ENCODE results near the gene APLP2.
A peak's percentile ranks its signal among the peaks of the same experiment; 100 is the strongest.
"Not testable (repeated sequence)": the region's sequence is repeated elsewhere in the genome, so short reads cannot be mapped to it uniquely, and the experiment has no call there.

APLP2 gene

DNA sequence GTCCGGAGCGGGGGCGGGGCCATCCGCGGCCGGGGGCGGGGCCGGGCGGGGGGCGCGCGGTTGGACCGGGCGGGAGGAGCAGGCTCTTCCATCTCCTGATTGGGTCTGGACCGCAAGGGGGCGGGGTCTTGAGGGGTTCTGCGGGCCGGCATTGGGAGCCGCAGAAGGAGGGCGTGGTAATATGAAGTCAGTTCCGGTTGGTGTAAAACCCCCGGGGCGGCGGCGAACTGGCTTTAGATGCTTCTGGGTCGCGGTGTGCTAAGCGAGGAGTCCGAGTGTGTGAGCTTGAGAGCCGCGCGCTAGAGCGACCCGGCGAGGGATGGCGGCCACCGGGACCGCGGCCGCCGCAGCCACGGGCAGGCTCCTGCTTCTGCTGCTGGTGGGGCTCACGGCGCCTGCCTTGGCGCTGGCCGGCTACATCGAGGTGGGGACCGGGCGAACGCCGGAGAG is at the start of gene APLP2:
Gene APLP2 (plus strand): TSS at position 236 of the 450 bp plus-strand sequence. CDS start 84 bp downstream, at position 320.
- peak; percentile 93 for DNase-seq

GRCh38 chr11:130020323-130020722 is 49.4 kb upstream of the APLP2 start:
- DNase-seq, result no peak

GRCh38 chr11:130021606-130022005 is 48.1 kb upstream of the APLP2 start:
- DNase-seq, result not testable (repeated sequence)

DNA sequence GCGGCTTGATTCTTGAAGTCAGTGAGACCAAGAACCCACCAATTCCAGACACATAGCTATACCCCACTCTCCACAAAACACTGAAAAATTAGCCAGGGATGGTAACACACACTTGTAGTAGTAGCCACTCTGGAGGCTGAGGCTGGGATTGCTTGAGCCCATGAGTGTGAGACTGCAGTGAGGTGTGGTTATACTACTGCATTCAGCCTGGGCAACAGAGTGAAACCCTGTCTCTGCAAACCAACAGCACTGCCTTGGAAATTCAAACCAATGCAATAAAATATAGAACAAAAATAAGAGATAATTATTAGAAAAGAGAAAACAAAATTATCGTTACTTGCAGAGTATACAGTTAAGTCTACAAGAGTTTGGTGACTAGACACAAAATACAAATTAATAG is 46.9 kb upstream of the APLP2 start:
- DNase-seq, result no peak

DNA sequence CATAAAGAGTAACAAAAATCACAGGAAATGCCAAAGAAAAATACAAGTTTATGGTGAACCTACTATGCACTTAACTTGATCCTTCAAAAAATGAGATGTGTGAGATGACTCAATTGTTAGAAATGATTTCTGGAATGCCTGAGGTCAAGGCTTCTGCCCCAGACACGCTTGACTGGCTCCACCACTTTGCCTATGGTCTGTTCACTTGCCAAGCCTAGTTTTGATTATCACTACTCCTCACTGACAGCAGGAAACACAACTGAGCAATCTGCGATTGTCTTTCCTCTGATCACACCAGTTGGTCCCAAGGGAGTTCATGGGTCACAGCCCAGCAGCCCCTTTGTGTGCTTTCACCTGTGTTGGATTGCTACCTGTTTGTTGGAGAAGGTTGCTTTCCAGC is 46.5 kb upstream of the APLP2 start:
- no peak for DNase-seq

GRCh38 chr11:130024361-130024760 is 45.3 kb upstream of the APLP2 start:
- no peak for DNase-seq

DNA sequence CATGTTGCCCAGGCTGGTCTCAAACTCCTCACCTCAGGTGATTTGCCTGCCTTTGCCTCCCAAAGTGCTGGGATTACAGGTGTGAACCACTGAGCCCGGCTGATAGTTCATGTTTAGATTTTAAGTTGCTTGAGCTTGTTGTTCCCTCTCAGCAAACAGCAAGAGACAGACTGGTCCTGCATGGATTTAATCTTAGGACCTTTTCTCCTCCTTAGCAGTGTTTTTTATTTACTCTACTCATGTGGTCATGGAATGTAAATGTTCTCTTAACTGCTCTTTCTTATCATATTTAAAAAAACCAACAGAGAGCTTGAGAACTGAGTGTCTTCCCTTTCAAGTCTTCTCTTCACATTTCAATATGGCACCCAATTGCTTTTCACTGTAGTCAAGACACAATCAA is 44.3 kb upstream of the APLP2 start:
- no peak for DNase-seq

- DNase-seq, result no peak
Measured at GRCh38 chr11:130029137-130029536, 40.6 kb upstream of the APLP2 start.

DNA sequence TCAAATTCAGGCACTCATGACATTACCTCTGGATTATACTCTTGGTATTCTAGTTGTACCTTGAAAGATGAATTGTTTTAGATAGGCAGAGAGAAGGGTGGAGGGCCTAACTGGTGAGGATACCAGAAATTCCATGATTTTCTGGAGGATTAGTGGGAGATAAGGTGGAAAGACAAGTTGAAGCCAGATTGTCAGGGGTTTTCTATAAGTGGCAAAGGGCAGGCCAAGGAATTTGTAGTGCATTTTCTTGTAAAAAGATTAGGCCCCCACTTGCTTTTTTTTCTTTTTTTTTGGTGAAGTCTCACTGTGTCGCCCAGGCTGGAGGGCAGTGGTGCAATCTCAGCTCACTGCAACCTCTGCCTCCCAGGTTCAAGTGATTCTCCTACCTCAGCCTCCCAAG is 38.6 kb upstream of the APLP2 start:
- no peak for DNase-seq

GRCh38 chr11:130031945-130032344 is 37.7 kb upstream of the APLP2 start:
- no peak for DNase-seq

GRCh38 chr11:130032931-130033330 is 36.8 kb upstream of the APLP2 start:
- DNase-seq, result no peak

DNA sequence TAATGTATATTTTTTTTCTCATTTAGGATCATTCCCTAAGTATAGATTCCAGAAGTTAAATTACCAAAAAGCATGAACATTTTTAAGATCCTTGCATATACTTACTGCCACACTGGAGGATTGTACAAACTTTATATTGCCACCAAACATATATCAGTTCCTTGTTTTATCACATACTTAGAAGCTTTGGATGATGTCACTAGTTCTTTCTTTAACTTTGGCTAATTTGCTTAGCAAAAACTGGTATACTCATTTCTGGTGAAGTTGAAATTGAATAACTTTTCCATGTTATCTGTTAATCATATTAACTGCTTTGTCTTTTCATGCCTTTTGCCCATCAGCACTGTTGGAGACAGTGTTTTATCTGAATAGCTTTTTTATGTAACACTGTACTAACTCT is 35.5 kb upstream of the APLP2 start:
- no peak for DNase-seq

- DNase-seq, result no peak
Measured at GRCh38 chr11:130037058-130037457, 32.6 kb upstream of the APLP2 start.

GRCh38 chr11:130037881-130038585 is 31.7 kb upstream of the APLP2 start:
- no peak for DNase-seq

DNA sequence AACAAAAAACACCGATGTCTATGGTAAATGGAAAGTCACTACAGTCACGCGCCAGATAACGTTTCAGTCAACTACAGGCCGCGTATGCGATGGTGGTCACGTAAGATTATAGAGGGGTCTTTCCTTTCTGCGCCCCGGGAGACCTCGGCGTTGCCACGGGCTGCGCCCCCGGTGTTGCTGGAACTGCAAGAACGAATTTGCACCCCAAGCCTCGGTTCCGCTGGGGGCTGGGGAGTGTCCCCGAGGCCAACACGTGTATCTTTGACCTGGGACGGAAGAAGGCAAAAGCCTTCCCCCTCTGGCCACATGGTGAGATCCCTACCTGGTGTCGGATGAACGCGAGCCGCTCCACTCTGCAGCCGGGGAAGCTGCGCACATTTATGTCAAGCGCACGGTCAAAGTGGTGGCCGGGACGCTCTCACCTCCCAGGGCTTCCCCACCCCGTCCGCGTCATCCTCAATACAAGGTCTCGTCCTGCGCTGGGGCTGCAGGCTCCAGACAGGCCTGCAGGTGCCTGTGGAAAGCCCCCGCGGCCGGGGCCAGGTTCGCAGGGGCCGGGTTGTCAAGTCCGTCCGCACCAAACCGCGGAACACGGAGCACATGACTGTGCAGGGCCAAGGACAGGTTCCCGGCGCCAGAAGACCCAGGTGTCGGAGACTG is 29.3 kb upstream of the APLP2 start:
- no peak for DNase-seq

DNA sequence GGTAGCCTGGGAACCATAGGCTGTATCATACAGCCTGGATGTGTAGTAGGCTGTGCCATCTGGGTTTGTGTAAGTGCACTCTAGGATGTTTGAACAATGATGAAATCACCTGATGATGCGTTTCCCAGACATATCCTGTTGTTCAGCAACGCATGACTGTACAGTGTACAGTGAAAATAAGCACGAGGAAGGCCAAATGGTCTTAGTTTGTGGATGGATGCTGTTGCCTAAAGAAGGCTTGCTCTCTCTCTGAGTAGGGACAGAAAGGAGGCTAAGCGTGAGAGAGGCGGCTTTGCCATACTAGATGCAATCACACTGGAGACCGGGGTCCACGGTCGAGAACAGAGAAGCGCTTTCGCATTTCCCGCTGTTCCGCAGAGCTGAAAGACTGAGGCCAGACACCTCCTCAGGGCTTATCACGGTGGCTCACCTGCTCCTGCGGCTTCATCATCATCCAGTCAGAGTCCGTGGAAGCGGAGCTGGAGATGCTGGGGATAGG is 27.6 kb upstream of the APLP2 start:
- DNase-seq, result no peak

DNA sequence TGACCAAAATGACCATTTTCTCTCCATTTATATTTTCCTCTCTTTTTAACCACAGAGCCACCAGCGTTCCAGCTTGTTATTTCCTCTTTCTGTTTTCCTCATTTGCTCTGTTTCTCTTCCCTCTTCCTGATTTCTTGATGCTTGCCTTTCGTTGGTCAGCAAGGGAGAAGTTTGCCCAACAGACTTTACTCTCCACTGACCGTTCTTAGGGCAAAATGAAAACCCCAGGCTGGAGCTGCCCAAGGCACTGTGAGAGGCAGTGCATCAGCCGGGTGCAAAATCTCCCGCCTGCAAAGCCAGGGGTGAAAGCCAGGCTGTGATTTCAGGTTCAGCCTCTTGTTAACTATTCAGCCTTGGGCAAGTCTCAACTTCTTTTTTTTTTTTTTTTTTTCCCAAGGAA is 26.1 kb upstream of the APLP2 start:
- no peak for DNase-seq

GRCh38 chr11:130047141-130047540 is 22.6 kb upstream of the APLP2 start:
- DNase-seq, result no peak

GRCh38 chr11:130049328-130049771 is 20.3 kb upstream of the APLP2 start:
- no peak for DNase-seq

- DNase-seq, result no peak
Measured at GRCh38 chr11:130050257-130050656, 19.4 kb upstream of the APLP2 start.

- no peak for DNase-seq
Measured at GRCh38 chr11:130051082-130051481, 18.6 kb upstream of the APLP2 start.

- DNase-seq, result no peak
Measured at GRCh38 chr11:130052567-130052966, 17.1 kb upstream of the APLP2 start.

GRCh38 chr11:130054966-130055365 is 14.7 kb upstream of the APLP2 start:
- no peak for DNase-seq

DNA sequence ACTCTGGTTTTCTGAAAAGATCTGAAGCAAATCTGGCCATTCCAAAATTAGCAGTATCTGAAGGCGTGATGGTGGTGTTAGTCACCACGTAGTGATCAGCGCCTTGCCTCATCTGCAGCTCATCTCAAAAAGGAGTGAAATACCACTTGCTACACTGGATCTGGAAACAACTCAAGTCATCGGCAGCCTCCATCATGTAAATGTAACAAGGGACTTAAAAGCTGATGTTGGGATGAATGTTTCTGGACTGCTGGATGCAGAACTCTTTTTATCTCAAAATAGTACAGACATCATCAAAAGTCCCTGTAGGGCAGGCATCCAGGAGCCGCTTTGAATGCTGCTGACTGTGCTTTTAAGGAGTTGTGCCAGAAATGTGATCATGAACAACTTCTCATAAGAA is 14.1 kb upstream of the APLP2 start:
- no peak for DNase-seq
